ENCODE results near the gene CST9L.
A peak's percentile ranks its signal among the peaks of the same experiment; 100 is the strongest.

The CST9L gene

GRCh38 chr20:23520185-23520584, 48.1 kb downstream of the CST9L start:
- Histone ChIP-seq H3K4me2 (ENCODE audit: low read length) (no peak overlapping the region), H3K27me3 (ENCODE audit: insufficient read depth, low read length, poor library complexity) (no peaks in the 10 kb centered on the region), H2BK15ac (replicated peaks; ENCODE audit: low read depth) (no peak overlapping the region), H3K4me3 (ENCODE audit: low read length) (no peak overlapping the region), H3K56ac (ENCODE audit: low read length) (no peak overlapping the region), H2AK5ac (ENCODE audit: low read length) (no peak overlapping the region), H2BK5ac (ENCODE audit: low read length) (no peak overlapping the region), H3K36me3 (ENCODE audit: control insufficient read depth, insufficient read depth, low read length) (no peaks in the 10 kb centered on the region), H3K18ac (ENCODE audit: low read length) (no peak overlapping the region), H2BK120ac (ENCODE audit: low read depth, low read length) (no peak overlapping the region), H3K23ac (ENCODE audit: low read length) (no peak overlapping the region), H3K79me2 (ENCODE audit: control insufficient read depth, insufficient read depth, low read length) (no peaks in the 10 kb centered on the region), H3K4me1 (ENCODE audit: control insufficient read depth, low read depth, low read length) (no peaks in the 10 kb centered on the region), H3K79me1 (ENCODE audit: low read length) (no peaks in the 10 kb centered on the region), H3K9ac (ENCODE audit: low read length) (no peak overlapping the region), H3K27ac (ENCODE audit: low read depth, low read length) (no peak overlapping the region), H4K8ac (ENCODE audit: low read depth, low read length) (no peak overlapping the region), H3K4ac (ENCODE audit: low read depth, low read length) (no peak overlapping the region), H4K5ac (ENCODE audit: low read length) (no peak overlapping the region)
- DNase-seq: peak; percentile 62
- WGBS (ENCODE audit: extremely low coverage, insufficient coverage, low lambda C conversion rate): no CpG with 5 or more reads among the region's 2 CpGs

GRCh38 chr20:23519556-23519955, 48.7 kb downstream of the CST9L start:
- no peak for DNase-seq
- Histone ChIP-seq H2BK15ac (replicated peaks; ENCODE audit: low read depth) (no peak overlapping the region), H4K5ac (ENCODE audit: low read length) (no peak overlapping the region), H3K79me1 (ENCODE audit: low read length) (no peaks in the 10 kb centered on the region), H2BK120ac (ENCODE audit: low read depth, low read length) (no peak overlapping the region), H3K4ac (ENCODE audit: low read depth, low read length) (no peak overlapping the region), H3K4me1 (ENCODE audit: control insufficient read depth, low read depth, low read length) (no peaks in the 10 kb centered on the region), H3K36me3 (ENCODE audit: control insufficient read depth, insufficient read depth, low read length) (no peaks in the 10 kb centered on the region), H3K18ac (ENCODE audit: low read length) (no peak overlapping the region), H3K27me3 (ENCODE audit: insufficient read depth, low read length, poor library complexity) (no peaks in the 10 kb centered on the region), H3K9ac (ENCODE audit: low read length) (no peak overlapping the region), H2BK5ac (ENCODE audit: low read length) (no peak overlapping the region), H3K56ac (ENCODE audit: low read length) (no peak overlapping the region), H3K23ac (ENCODE audit: low read length) (no peak overlapping the region), H3K79me2 (ENCODE audit: control insufficient read depth, insufficient read depth, low read length) (no peaks in the 10 kb centered on the region), H4K8ac (ENCODE audit: low read depth, low read length) (no peak overlapping the region), H2AK5ac (ENCODE audit: low read length) (no peak overlapping the region), H3K4me3 (ENCODE audit: low read length) (no peak overlapping the region), H3K27ac (ENCODE audit: low read depth, low read length) (no peak overlapping the region), H3K4me2 (ENCODE audit: low read length) (no peak overlapping the region)
- no CpG with 5 or more reads among the region's 6 CpGs for WGBS (ENCODE audit: extremely low coverage, insufficient coverage, low lambda C conversion rate)

GRCh38 chr20:23517719-23518118, 50.6 kb downstream of the CST9L start:
- WGBS (ENCODE audit: extremely low coverage, insufficient coverage, low lambda C conversion rate): no CpG with 5 or more reads among the region's 4 CpGs
- DNase-seq: no peak
- Histone ChIP-seq H3K18ac (ENCODE audit: low read length) (no peak overlapping the region), H3K4me3 (ENCODE audit: low read length) (no peak overlapping the region), H3K27ac (ENCODE audit: low read depth, low read length) (no peak overlapping the region), H2BK15ac (replicated peaks; ENCODE audit: low read depth) (no peak overlapping the region), H3K36me3 (ENCODE audit: control insufficient read depth, insufficient read depth, low read length) (no peaks in the 10 kb centered on the region), H2BK5ac (ENCODE audit: low read length) (no peak overlapping the region), H4K8ac (ENCODE audit: low read depth, low read length) (no peak overlapping the region), H3K79me2 (ENCODE audit: control insufficient read depth, insufficient read depth, low read length) (no peaks in the 10 kb centered on the region), H3K56ac (ENCODE audit: low read length) (no peak overlapping the region), H2BK120ac (ENCODE audit: low read depth, low read length) (no peak overlapping the region), H3K79me1 (ENCODE audit: low read length) (no peaks in the 10 kb centered on the region), H4K5ac (ENCODE audit: low read length) (no peak overlapping the region), H3K4ac (ENCODE audit: low read depth, low read length) (no peak overlapping the region), H3K27me3 (ENCODE audit: insufficient read depth, low read length, poor library complexity) (no peaks in the 10 kb centered on the region), H3K23ac (ENCODE audit: low read length) (no peak overlapping the region), H2AK5ac (ENCODE audit: low read length) (no peak overlapping the region), H3K4me1 (ENCODE audit: control insufficient read depth, low read depth, low read length) (no peaks in the 10 kb centered on the region), H3K9ac (ENCODE audit: low read length) (no peak overlapping the region), H3K4me2 (ENCODE audit: low read length) (no peak overlapping the region)

GRCh38 chr20:23515250-23515939, 52.9 kb downstream of the CST9L start:
- Histone ChIP-seq H3K4me1 (ENCODE audit: control insufficient read depth, low read depth, low read length) (no peaks in the 10 kb centered on the region), H2BK5ac (ENCODE audit: low read length) (no peak overlapping the region), H3K4ac (ENCODE audit: low read depth, low read length) (no peak overlapping the region), H3K4me3 (ENCODE audit: low read length) (no peak overlapping the region), H3K4me2 (ENCODE audit: low read length) (no peak overlapping the region), H2BK15ac (replicated peaks; ENCODE audit: low read depth) (no peak overlapping the region), H4K8ac (ENCODE audit: low read depth, low read length) (no peak overlapping the region), H3K36me3 (ENCODE audit: control insufficient read depth, insufficient read depth, low read length) (no peaks in the 10 kb centered on the region), H3K27ac (ENCODE audit: low read depth, low read length) (no peak overlapping the region), H2BK120ac (ENCODE audit: low read depth, low read length) (no peak overlapping the region), H4K5ac (ENCODE audit: low read length) (no peak overlapping the region), H3K56ac (ENCODE audit: low read length) (no peak overlapping the region), H3K18ac (ENCODE audit: low read length) (no peak overlapping the region), H2AK5ac (ENCODE audit: low read length) (no peak overlapping the region), H3K9ac (ENCODE audit: low read length) (no peak overlapping the region), H3K23ac (ENCODE audit: low read length) (no peak overlapping the region), H3K79me2 (ENCODE audit: control insufficient read depth, insufficient read depth, low read length) (no peaks in the 10 kb centered on the region), H3K27me3 (ENCODE audit: insufficient read depth, low read length, poor library complexity) (no peaks in the 10 kb centered on the region), H3K79me1 (ENCODE audit: low read length) (no peaks in the 10 kb centered on the region)
- WGBS (ENCODE audit: extremely low coverage, insufficient coverage, low lambda C conversion rate): no CpG with 5 or more reads among the region's 5 CpGs
- DNase-seq: peak; percentile 12

GRCh38 chr20:23514848-23515247, 53.4 kb downstream of the CST9L start:
- Histone ChIP-seq H2BK15ac (replicated peaks; ENCODE audit: low read depth) (no peak overlapping the region), H3K79me2 (ENCODE audit: control insufficient read depth, insufficient read depth, low read length) (no peaks in the 10 kb centered on the region), H4K5ac (ENCODE audit: low read length) (no peak overlapping the region), H3K27ac (ENCODE audit: low read depth, low read length) (no peak overlapping the region), H3K4me2 (ENCODE audit: low read length) (no peak overlapping the region), H2AK5ac (ENCODE audit: low read length) (no peak overlapping the region), H3K18ac (ENCODE audit: low read length) (no peak overlapping the region), H3K27me3 (ENCODE audit: insufficient read depth, low read length, poor library complexity) (no peaks in the 10 kb centered on the region), H3K9ac (ENCODE audit: low read length) (no peak overlapping the region), H3K4me3 (ENCODE audit: low read length) (no peak overlapping the region), H3K79me1 (ENCODE audit: low read length) (no peaks in the 10 kb centered on the region), H3K36me3 (ENCODE audit: control insufficient read depth, insufficient read depth, low read length) (no peaks in the 10 kb centered on the region), H3K56ac (ENCODE audit: low read length) (no peak overlapping the region), H4K8ac (ENCODE audit: low read depth, low read length) (no peak overlapping the region), H2BK5ac (ENCODE audit: low read length) (no peak overlapping the region), H3K4ac (ENCODE audit: low read depth, low read length) (no peak overlapping the region), H3K23ac (ENCODE audit: low read length) (no peak overlapping the region), H2BK120ac (ENCODE audit: low read depth, low read length) (no peak overlapping the region), H3K4me1 (ENCODE audit: control insufficient read depth, low read depth, low read length) (no peaks in the 10 kb centered on the region)
- DNase-seq: no peak
- WGBS (ENCODE audit: extremely low coverage, insufficient coverage, low lambda C conversion rate): no CpG with 5 or more reads among the region's 1 CpG

Measured in mesendoderm (in vitro differentiated cells).